Occipital lobe (tissue), 2 donors: ENCODE results near the gene LMAN1L. TPM values are rescaled to one million over a fixed set of nuclear protein-coding genes. Genes with fewer than 3 reads are reported as not detected.

Source experiments
- DNase-seq: peaks from one replicate; lab custom pipeline; 2025; lab: John Stamatoyannopoulos, UW
- total RNA-seq: library from RNA; depleted of rRNA; stranded (reverse); fragments of >200 nt; gene quantifications from one replicate; pipeline ENCODE4 v1.2.3, GENCODE V29; 2014

The LMAN1L gene
- total RNA-seq, 1 donor from 2014 or later: not detected

DNA sequence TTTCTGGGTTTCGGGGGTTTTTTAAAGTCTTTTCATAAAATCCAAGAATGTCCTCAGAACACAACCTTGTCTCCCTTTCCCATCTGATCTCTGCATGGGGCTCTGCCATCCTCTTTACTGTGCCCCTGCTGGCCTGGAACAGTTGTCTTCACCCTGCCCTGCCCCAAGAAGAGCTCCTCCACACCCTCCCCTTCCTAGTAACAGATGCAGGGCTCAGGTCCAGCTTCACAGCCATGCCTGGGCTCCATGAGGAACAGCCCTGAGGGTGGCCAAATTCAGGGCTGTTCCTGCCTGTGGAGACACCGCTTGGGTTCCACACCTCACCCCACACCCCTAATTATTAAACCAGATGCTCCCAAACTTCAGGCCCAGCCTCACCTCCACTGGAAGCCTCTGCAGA lies 43.2 kb downstream of the LMAN1L start:
- DNase-seq: no peak

DNA sequence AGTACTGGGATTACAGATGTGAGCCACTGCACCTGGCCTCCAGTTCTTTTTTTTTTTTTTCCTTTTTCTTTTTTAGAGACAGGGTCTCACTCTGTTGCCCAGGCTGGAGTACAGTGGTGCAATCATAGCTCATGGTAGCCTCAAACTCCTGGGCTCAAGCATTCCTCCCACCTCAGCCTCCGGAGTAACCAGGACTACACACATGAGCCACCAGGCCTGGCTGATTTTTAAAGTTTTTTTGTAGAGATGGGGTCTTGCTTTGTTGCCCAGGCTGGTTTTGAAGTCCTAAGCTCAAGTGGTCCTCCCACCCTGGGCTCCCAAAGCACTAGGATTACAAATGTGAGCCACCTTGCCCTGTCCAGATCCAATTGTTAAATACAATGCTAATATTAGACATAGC lies 43.9 kb downstream of the LMAN1L start:
- no peak for DNase-seq

DNA sequence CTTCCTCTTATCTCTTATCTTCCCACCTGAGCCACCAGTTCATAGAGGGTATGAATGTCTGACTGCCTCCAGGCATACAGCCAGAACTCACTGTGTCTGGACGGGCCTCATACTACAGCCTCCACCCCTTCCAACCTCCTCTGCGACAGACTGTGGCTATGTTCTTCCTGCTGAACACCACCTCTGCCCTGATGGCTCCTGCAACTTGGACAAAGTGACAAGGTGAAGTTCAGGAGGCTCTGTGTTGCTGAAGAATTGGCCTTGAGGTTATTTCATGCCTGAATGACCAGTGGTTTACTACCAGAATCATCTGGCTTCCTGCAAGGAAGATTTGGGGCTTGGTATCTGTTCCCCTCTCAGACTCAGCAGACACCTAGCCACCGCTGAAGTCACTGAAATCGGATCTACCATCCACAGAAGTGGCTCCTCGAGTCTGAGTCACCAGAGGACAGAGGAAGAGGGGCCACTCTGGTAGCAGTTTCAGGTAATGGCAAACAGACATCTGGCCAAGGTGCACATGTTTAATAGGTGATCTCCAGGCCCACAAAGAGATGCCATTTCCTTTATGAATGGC lies 44.5 kb downstream of the LMAN1L start:
- DNase-seq: no peak

GRCh38 chr15:74857671-74858368 lies 45.2 kb downstream of the LMAN1L start:
- DNase-seq: no peak

DNA sequence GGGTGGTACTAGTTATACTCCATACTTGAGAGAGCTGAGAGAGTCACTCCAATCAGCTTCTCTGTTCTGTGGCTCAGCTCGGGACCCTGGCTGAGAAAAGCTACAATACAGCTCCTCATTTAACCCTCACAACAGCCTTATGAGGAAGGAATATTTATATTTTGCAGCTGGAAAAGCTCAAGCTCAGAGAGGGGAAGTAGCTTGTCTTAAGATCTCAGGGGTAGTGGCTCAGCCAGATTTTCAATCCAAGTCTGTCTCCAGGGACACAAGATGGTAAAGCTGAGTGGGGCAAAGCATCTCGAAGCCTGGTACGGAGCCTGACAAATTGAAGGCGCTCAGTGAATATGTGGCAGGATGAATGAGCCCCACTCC lies 45.7 kb downstream of the LMAN1L start:
- no peak for DNase-seq

DNA sequence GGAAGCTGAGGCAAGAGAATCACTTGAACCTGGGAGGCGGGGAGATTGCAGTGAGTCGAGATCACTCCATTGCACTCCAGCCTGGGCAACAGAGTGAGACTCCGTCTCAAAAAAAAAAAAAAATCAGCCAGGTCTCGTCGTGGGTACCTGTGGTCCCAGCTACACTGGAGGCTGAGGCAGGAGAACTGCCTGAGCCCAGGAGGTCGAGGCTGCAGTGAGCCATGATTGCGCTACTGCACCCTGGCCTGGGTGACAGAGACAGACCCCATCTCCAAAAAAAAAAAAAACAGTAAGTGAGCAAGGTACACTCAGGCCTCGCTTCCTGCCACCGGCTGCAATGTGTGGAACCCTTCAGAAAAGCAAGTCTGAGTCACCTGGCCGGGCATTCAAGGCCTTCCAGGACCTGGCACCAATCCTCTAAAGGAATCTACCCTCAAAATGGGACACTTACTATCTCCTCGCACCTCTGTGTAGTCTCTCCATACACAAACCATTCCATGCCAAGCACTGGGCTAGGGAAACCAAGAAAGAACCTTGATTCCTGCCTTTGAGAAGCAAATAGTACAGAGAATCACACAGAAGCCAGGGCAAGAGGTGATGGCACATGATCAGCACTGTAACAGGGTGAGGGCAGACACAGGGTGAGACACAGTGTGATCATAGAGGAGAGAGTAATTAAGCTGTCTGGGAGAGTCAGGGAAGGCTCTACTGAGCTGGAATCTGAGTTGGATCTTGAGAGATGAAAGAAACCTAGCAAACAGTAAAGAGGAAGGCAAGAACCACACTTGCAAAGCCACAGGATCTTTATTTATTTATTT lies 50.8 kb downstream of the LMAN1L start:
- DNase-seq: no peak

DNA sequence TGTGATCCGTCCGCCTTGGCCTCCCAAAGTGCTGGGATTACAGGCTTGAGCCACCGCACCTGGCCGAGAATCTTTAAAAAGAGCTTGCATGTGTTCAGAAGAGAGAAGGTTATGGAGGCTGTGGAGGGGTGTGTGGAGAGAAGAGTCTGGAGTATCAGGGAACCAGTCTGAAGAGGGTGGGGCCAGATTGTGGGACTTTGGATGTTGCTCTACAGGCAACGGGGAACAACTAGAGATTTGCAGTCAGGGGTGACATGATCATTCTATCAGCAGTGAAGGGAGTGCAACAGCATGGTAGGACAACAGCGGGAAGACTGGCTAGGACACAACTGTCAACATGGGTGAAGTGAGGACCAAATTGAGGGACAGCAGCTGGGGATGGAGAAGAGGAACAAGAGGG lies 51.7 kb downstream of the LMAN1L start:
- no peak for DNase-seq

- DNase-seq: no peak
These were observed 52.7 kb downstream of the LMAN1L start for GRCh38 chr15:74865316-74865715.

- no peak for DNase-seq
These were observed 53.5 kb downstream of the LMAN1L start for GRCh38 chr15:74866090-74866489.

- DNase-seq: no peak
These were observed 54.9 kb downstream of the LMAN1L start for GRCh38 chr15:74867466-74868038.

GRCh38 chr15:74868059-74868458 lies 55.4 kb downstream of the LMAN1L start:
- DNase-seq: no peak

GRCh38 chr15:74869372-74869725 lies 56.7 kb downstream of the LMAN1L start:
- no peak for DNase-seq

- DNase-seq: no peak
These were observed 57.2 kb downstream of the LMAN1L start for GRCh38 chr15:74869726-74870407.

- no peak for DNase-seq
These were observed 58.0 kb downstream of the LMAN1L start for GRCh38 chr15:74870436-74871215.

DNA sequence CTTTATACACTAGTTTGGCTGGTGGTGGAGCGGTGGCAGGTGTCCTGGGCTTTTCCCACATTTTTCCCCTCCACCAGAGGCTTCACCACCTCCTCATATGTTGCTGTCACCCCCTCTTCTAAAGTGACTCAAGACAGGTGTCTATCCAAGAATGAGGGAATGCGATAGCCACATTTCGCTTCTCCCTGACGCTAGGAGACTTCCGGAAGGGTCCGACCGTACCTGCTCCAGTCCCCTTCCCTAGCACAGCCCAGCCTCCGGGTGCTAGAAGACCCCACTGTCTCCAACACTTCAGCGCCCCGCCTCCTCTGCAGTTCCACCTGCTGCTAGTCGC lies 60.0 kb downstream of the LMAN1L start:
- no peak for DNase-seq

DNA sequence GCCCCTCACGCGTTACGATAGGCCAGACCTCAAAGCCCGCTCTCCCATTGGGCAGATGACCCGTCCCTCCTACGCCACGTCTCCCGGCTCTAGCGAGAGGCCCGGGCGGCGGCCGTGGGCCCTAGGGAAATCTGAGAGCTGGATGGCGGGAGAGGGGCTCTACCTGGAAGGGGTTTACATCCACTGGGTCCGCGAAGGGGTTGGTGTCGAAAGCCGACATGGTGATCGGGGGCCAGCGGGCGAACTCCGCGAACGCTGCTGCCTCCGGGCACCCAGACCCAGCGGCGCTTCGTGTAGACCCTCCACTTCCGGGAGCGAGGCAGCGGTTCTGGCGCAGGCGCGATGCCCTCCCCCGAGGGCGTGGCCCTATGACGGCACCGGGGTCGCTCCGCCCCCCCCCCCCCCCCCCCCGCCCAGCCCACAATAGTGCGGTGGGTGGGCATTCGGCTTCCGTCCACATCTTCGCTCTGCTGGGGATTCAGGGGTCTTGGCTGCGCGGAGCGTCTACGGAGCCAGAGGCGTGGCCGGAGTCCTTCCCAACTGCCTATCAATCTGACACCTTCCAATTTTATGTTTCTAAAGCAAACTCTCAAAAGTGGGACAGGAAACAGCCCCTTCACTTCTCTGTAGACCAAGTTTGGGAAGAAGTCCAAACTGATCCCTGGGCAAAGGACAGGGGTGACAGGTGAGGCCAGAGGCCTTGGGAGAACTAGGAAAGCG lies 60.6 kb downstream of the LMAN1L start, which contains the start of gene SCAMP2:
Gene SCAMP2 (minus strand): TSS at position 330 of the 720 bp plus-strand sequence. CDS start 110 bp downstream, at position 220.
- peak; percentile 93 for DNase-seq

DNA sequence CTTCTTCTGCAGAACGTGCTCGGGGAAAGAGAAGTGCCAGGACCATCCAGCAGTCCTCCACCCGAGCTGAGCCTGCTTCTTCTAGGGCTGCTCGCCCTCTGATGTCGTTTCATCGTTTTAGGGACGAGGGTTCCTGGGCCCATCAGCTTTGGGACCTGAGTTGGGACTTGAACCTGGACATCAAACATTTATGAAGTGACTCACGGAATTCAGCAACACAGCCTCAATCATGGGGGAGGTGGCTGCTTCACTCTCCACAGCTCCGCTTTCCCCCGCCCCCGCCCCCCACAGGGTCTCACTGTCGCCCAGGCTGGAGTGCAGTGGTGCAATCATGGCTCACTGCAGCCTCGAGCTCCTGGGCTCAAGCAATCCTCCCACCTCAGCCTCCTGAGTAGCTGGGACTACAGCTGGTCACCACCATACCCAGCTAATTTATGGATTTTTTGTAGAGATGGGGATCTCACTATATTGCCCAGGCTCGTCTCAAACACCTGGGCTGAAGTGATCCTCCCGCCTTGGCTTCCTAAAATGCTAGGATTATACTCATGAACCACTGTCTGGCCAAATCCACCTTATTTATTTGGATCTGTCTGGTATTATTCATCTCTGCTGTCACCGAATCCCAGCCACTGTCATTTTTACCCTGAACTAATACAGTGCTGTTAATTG lies 61.3 kb downstream of the LMAN1L start:
- no peak for DNase-seq
